Measurements from ENCODE around the gene SHISA8.

GRCh38 chr22:41905411-41906202 lies 9.3 kb downstream of the SHISA8 start:
- no peak for TF ChIP-seq CTCF (IDR thresholded peaks at IDR 0.05; ENCODE audit: insufficient read depth, low read length, poor library complexity, severe bottlenecking)
- TF ChIP-seq EZH2phosphoT487 (conservative IDR thresholded peaks at IDR 0.05; ENCODE audit: low read length), result no peak

Data from SU-DHL-6 (cell line).